SU-DHL-6 (cell line): ENCODE measurements around the gene WFIKKN2.

Experiments used
- EZH2phosphoT487 ChIP-seq: fragments of 200-600 bp; sonication (generic), shearing (Covaris generic); conservative IDR thresholded peaks from 2 replicates; pipeline ENCODE4 v1.6.1; 2018; ENCODE audit warnings: mild to moderate bottlenecking, antibody characterized with exemption, low read length, moderate library complexity, mixed read lengths
- TF ChIP-seq, protein P1 (sequence below): fragments of 200-600 bp; sonication (generic); IDR thresholded peaks from one replicate; pipeline ENCODE4 v1.5.1; 2017; ENCODE audit warnings: antibody characterized with exemption, mild to moderate bottlenecking, low read length, moderate library complexity; ENCODE audit not compliant: insufficient read depth, poor library complexity, severe bottlenecking

DNA sequence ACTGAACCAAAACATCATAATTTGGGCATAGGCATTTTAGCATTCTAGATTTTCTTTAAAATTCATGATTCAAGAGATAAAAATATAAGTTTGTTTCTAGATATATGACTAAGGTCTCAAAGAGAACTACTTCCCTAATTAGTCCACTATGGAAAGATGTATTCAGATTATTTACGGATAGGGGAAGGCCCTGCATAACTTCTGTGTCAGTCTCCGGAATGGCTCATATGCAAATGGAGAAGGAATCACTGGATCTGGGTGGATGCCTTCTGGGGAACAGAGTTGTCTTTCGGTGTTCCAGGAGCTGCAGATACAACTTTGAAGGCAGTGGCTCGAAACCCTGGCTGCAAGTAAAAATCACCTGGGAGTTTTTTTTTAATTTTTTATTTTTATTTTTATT is 17.1 kb upstream of the WFIKKN2 start:
- TF ChIP-seq, protein P1, sequence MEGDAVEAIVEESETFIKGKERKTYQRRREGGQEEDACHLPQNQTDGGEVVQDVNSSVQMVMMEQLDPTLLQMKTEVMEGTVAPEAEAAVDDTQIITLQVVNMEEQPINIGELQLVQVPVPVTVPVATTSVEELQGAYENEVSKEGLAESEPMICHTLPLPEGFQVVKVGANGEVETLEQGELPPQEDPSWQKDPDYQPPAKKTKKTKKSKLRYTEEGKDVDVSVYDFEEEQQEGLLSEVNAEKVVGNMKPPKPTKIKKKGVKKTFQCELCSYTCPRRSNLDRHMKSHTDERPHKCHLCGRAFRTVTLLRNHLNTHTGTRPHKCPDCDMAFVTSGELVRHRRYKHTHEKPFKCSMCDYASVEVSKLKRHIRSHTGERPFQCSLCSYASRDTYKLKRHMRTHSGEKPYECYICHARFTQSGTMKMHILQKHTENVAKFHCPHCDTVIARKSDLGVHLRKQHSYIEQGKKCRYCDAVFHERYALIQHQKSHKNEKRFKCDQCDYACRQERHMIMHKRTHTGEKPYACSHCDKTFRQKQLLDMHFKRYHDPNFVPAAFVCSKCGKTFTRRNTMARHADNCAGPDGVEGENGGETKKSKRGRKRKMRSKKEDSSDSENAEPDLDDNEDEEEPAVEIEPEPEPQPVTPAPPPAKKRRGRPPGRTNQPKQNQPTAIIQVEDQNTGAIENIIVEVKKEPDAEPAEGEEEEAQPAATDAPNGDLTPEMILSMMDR: no peak
- TF ChIP-seq EZH2phosphoT487: no peak
